ENCODE measurements around the gene POLD4. TPM values are rescaled to one million over a fixed set of nuclear protein-coding genes. Genes with fewer than 3 reads are reported as not detected.
"Not testable (repeated sequence)": the region's sequence is repeated elsewhere in the genome, so short reads cannot be mapped to it uniquely, and the experiment has no call there.

POLD4 gene
- total RNA-seq, 4 donors from 2014 or later, result 74.3 to 329 (median 272) TPM

GRCh38 chr11:67322049-67322448 is 31.3 kb downstream of the POLD4 start:
- H3K4me3 ChIP-seq, result no peak overlapping the region
- H3K36me3 ChIP-seq, result no peaks in the 10 kb centered on the region
- no peak overlapping the region for H3K27ac ChIP-seq
- H3K4me1 ChIP-seq, result peaks cover 0 to 21% (median 2%) of the 10 kb centered on the region in 4 donors
- H3K27me3 ChIP-seq, result no peaks in the 10 kb centered on the region
- TF ChIP-seq POLR2A (IDR thresholded peaks at IDR 0.05), result no peak
- TF ChIP-seq, protein P1, sequence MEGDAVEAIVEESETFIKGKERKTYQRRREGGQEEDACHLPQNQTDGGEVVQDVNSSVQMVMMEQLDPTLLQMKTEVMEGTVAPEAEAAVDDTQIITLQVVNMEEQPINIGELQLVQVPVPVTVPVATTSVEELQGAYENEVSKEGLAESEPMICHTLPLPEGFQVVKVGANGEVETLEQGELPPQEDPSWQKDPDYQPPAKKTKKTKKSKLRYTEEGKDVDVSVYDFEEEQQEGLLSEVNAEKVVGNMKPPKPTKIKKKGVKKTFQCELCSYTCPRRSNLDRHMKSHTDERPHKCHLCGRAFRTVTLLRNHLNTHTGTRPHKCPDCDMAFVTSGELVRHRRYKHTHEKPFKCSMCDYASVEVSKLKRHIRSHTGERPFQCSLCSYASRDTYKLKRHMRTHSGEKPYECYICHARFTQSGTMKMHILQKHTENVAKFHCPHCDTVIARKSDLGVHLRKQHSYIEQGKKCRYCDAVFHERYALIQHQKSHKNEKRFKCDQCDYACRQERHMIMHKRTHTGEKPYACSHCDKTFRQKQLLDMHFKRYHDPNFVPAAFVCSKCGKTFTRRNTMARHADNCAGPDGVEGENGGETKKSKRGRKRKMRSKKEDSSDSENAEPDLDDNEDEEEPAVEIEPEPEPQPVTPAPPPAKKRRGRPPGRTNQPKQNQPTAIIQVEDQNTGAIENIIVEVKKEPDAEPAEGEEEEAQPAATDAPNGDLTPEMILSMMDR (IDR thresholded peaks at IDR 0.05), result no peak
- no peak for DNase-seq
- H3K9me3 ChIP-seq, result no peaks in the 10 kb centered on the region

- Histone ChIP-seq H3K27ac (no peak overlapping the region), H3K36me3 (no peaks in the 10 kb centered on the region), H3K4me1 (peaks cover 0 to 21% (median 2%) of the 10 kb centered on the region in 4 donors), H3K9me3 (no peaks in the 10 kb centered on the region), H3K4me3 (no peak overlapping the region), H3K27me3 (no peaks in the 10 kb centered on the region)
- TF ChIP-seq, protein P1 (IDR thresholded peaks at IDR 0.05), result no peak
- TF ChIP-seq POLR2A (IDR thresholded peaks at IDR 0.05), result no peak
- no peak for DNase-seq
These were observed 32.0 kb downstream of the POLD4 start for GRCh38 chr11:67321313-67321871.

GRCh38 chr11:67320691-67321090 is 32.7 kb downstream of the POLD4 start:
- Histone ChIP-seq H3K27me3 (no peaks in the 10 kb centered on the region), H3K27ac (no peak overlapping the region), H3K4me3 (no peak overlapping the region), H3K4me1 (peaks cover 0 to 21% (median 2%) of the 10 kb centered on the region in 4 donors), H3K9me3 (no peaks in the 10 kb centered on the region), H3K36me3 (no peaks in the 10 kb centered on the region)
- no peak for DNase-seq
- TF ChIP-seq, protein P1 (IDR thresholded peaks at IDR 0.05), result no peak
- TF ChIP-seq POLR2A (IDR thresholded peaks at IDR 0.05), result no peak

DNA sequence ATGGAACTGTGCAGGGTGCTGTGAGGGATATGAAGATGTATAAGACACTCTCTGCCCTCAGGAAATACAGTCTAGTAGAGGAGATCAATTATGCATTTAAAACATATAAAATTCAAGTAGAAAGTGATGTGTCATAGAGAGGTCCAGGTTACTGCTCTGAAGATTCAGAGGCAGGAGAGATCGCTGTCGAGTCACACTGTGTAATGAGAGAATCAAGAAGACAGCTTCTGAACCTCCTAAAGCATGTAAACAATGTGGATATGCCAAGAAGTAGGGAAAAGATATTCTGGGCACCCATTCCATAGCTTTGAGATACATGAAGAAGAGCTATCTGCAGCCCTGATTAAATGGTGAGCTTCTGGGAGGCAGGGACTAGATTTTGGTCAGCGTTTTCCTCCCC is 33.3 kb downstream of the POLD4 start:
- TF ChIP-seq POLR2A (IDR thresholded peaks at IDR 0.05), result no peak
- H3K4me1 ChIP-seq, result peaks cover 0 to 21% (median 2%) of the 10 kb centered on the region in 4 donors
- no peak for DNase-seq
- no peaks in the 10 kb centered on the region for H3K9me3 ChIP-seq
- H3K36me3 ChIP-seq, result no peaks in the 10 kb centered on the region
- no peak overlapping the region for H3K4me3 ChIP-seq
- H3K27me3 ChIP-seq, result no peaks in the 10 kb centered on the region
- no peak overlapping the region for H3K27ac ChIP-seq

- not testable (repeated sequence) for H3K27me3 ChIP-seq, H3K9me3 ChIP-seq, H3K27ac ChIP-seq, H3K4me3 ChIP-seq, DNase-seq, H3K36me3 ChIP-seq
- peaks cover 0 to 21% (median 2%) of the 10 kb centered on the region in 4 donors for H3K4me1 ChIP-seq
These were observed 34.5 kb downstream of the POLD4 start for GRCh38 chr11:67318876-67319275.

DNA sequence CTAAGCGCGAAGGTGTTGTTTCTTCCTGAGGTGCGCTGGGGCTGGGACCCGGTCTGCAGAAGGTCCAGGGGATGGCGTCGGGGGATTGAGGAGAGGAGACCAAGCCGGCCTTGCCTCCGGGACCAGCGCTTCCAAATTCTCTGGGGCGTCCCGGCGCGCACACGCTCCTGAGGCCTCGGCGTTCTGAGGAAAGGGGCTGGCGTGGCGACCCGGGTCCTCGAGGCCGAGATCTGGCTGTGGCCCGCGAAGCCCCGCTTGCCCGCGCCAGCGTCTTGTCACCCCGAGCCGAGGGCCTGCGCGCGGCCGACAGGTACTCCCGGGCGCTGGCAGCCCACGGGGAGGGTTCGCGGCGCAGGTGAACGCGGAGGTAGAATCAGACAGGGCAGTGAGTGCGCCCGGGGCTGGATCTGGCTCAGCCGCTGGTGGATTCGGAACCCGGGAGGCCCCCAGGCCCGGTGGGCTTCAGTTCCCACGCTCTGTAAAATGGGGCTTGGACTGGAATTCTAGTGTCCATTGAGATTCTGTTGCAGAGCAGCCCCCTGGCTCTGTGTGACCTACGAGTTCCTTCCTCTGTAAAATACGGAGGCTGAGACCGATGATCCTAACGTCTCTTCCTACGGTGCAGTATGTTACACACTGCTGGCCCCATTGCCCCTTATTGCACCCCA is 35.3 kb downstream of the POLD4 start:
- no peaks in the 10 kb centered on the region for H3K36me3 ChIP-seq
- TF ChIP-seq POLR2A (IDR thresholded peaks at IDR 0.05), result no peak
- TF ChIP-seq, protein P1 (IDR thresholded peaks at IDR 0.05), result no peak
- H3K27ac ChIP-seq, result peak overlapping the region; percentile 83 to 92 (median 87)
- no peaks in the 10 kb centered on the region for H3K9me3 ChIP-seq
- no peaks in the 10 kb centered on the region for H3K27me3 ChIP-seq
- peak in 2 of 3 donors; percentile 43 to 63 for DNase-seq
- peak overlapping the region; percentile 65 to 72 (median 67) for H3K4me3 ChIP-seq
- H3K4me1 ChIP-seq, result peaks cover 0 to 26% (median 2%) of the 10 kb centered on the region in 4 donors
